G401.6 (cell line): ENCODE results near the gene MRPL46.

Source experiments
- FAIRE-seq: peaks from 2 replicates; lab custom pipeline; 2012; peaks lifted over from hg19 to GRCh38; lab: Jason Lieb, UNC

The MRPL46 gene

DNA sequence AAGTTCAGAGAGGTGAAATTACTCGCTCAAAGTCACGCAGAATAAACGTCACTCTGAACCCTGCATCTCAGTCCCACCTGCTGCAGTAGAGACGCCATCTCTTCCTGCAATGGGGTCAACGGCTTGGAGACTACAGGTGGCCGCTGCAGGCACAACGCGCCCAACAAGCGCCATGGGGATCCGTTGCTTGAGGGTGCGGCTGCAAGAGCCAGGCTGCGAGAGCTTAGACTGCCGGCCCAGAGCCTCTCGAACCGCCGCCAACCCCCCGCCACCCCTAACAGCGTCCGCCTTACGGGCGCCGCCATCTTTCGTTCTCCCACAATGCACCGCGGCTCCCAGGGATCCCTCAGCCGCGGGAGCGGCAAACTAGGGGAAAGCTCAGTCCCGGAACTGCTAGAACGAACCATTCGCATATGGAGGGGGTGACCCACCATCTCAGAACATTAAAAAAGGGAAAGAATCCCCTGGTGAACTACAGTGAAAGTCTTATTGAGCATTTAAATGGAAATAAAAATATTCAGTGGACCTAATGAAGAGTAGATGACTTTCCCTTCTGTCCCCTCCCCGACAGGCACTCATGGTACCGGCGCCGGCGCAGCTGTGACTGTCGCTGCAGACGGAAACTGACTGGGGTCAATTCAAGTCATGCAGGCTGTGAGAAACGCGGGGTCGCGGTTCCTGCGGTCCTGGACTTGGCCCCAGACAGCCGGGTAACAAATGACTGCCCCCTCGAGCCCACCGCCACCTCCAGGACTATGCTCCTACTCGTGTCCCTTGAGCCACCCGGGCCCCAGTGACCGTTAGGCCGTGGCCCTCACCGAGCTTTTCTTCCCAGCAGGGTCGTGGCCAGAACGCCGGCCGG lies at the start of gene MRPL46, which contains the start of gene MRPS11:
Gene MRPL46, minus strand, starts transcription at position 316 of the 862 bp plus-strand sequence. Its CDS starts 11 bp downstream, at position 305.
Gene MRPS11, plus strand, starts transcription at position 636 of the 862 bp plus-strand sequence. Its CDS starts 10 bp downstream, at position 646.
- FAIRE-seq = no peak

DNA sequence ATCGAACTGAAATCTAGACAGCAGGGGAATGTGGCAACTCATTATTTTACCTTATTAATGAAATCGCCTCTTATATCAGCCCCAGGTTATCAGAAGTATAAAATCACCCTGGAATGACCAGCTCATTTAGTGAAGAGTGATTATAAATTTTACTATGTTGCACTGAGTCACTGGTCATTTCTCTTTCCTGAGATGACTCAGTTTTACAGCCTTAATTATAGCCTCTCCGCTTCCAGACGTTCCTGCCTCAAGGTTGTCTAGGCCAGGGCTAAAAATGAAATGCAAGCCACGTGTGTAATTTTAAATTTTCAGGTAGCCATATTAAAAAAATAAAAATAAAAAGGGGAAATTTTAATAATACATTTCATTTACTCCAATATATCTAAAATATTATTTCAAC lies 46.0 kb upstream of the MRPL46 start:
- no peak for FAIRE-seq

DNA sequence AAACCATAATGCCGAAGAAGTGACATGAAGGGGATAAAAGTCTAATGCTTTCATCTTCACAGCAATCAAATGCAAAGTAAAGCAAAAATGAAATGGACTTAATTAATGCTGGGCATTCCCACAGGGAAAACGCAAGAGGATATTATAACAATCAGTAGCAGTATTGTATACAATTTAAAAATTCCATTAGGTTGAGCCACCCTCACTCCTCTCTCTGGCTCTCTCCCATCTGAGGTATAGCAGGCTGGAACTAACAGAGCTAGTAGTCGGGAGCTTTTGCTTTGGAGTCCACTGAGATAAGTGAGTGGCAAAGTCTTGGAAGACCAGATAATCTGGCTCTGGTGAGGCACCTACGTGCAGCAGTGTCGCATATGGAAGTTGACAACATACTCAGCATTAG lies 45.4 kb upstream of the MRPL46 start:
- FAIRE-seq = no peak

DNA sequence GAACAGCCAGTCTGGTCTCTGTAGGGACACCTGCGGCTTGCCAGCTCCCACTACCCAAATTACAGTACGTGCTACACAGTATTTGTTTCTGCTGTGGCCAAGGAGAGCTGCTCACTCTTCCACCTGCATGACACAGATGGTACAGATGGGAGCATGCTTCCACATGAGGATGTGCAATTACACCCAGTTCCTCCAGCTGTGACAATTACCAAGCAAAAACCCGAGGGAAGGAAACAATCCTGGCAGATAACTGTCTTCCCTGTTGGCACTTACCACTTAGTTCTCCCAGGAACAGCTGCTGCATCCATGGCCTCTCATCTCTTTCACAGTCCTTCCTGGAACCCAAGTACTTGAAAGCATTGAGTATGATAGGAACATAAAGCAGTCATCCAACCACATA lies 44.9 kb upstream of the MRPL46 start:
- no peak for FAIRE-seq

DNA sequence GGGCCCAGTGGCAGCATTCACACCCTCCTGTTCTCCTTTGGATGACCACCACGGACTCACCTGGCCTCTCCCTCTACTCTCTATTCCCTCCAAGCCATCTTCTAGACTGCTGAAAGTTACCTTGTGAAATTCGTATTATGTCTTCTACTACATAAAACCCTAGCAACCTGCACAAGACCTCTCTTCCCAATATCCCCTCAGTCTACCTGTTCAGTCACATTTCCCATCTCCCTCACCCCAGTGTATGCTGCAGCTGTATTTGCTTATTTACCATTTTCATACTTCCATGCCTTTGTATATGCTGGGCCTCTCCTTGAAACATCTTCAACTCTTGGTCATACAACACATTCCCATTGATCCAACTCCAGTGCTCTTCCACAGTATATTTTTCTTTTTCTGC lies 44.0 kb upstream of the MRPL46 start:
- FAIRE-seq = no peak

DNA sequence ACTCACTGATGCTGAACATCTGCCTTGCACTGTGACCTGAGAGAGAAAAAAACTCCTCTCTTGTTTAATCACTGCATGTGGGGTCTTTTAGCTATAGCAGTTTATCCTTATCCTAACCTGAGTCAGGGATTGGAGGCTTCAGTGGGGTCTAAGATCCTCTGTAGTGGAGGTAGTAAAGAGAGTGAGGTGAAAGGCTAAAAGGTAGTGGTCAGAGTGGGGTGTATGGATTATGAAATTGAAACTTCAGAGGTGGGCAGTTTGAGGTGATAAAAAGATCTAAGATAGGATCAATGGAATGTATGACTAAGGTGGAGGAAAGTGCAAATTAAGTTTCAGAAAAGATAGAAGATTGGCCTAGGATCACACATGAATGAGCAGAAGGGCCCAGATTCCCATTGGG lies 42.8 kb upstream of the MRPL46 start:
- FAIRE-seq = no peak

DNA sequence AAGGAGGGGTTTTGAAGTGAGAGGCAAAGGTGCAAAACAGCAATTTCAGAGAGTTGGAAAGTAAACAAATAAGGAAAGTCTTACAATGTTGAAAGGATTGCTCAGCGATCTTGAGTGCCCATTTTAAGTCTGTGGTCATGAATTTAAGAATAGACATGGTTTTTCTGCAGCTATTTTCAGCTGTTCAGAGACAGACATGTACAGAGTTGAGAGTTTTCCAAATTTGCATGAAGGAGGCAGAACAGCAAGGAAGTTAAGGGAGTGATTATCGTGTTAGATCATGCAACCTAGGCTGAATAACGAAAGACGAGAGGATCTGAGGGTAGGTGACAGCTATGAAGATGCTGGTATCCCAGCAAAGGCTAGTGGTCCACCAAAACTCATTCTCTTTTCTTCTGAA lies 42.1 kb upstream of the MRPL46 start:
- FAIRE-seq = no peak

DNA sequence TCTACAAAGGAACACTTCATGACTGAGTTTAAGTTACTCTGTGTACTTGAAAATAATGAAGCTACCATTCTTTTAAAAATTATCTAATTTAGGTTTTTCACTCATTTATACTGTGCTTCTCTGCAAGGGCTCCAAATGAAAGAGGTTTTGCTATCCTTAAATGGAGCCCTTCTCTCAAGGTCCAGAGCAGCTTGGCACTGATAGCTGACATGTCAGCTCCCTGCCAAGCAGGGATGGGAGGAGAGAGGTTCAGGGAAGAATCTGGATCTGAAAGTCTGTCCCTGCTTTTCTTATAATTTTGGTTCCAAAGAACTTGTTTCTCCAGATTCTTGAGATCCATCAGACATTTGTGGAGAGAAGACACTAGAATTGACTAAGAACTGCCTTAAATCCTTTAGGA lies 39.4 kb upstream of the MRPL46 start:
- no peak for FAIRE-seq

DNA sequence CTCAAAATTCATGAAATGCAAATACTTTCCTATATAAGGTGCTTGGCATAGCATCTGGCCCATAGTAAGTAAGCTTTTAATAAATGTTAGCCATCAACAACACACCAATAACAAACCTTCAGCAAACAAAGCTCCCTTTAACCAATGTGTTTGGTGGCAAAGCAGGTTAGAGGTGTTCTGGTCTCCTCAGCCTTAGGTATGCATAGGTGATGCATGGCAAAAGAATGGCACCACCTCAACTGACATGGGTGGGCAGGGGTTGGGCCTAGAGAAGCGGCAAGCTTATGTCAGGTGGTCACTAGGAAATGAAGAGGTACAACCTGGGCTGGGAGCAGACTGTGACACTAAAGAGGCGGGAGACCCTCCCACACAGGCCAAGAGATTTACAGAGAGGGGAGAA lies 38.5 kb upstream of the MRPL46 start:
- FAIRE-seq = no peak

DNA sequence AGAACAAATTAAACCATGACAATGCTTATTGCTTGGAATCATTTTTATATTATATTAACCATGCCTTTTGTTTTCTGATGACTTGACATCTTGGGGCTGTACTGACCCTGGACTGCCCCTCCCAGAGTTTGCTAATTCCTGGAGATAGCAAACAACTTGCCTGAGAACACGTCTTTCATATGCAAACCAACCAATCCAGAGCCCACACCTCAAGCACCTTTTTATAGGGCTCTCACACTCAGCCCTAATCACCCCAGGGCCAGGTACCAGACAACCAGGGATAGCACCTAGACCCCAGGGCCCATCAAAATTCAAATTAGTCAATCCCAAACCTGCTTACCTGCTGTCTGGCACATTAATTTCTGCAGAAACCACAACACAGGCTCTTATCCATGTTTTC lies 37.3 kb upstream of the MRPL46 start:
- FAIRE-seq = no peak

DNA sequence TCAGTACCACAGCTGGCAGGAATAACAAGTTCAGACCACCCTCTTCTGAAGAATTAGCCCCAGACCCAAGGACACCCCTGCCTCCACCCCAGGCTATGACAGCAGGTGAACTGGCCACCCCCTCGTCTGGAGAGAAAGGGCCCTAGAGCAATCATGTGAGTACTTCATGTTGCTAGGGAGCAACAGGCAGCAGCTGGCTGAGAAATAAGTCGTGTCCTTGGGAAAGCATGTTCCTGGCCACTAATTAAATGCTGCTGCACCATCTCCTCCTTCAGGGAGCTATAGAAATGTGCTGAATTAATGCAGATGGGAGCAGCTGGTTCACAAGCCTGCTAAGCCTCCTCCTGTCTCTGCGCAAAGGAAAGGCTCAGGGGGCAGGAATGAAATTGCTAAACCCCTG lies 31.8 kb upstream of the MRPL46 start:
- FAIRE-seq = no peak

DNA sequence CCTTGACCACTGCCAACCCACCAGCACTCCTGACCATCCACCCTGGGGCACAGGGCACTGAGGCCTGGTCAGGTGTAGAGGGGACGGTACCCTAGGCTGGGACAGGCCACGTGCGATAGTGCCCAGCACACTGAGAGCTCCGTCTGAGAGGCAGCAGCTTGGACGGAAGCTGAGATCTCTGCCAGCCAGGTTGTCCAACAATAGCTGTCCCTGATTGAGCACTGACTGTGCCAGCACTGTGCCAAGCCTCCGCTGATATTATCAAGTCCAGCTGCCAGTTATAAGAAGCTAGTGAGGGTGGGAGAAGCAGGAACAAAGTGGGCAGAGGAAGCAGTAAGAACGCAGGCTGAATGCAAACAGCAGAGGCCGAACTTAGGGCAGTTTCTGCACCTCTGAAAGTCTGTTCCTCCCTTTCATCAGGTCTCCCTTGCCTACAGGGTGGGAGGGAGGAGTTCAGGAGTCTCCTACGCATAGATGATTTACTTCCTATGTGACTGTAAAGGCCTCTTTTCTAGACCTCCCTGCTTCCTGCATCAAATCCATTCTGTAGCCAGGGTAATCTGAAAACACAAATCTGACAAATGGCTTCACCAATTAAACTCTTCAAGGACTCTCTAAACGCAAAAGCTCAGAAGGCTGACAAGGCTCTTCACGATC lies 30.0 kb upstream of the MRPL46 start:
- FAIRE-seq = no peak

DNA sequence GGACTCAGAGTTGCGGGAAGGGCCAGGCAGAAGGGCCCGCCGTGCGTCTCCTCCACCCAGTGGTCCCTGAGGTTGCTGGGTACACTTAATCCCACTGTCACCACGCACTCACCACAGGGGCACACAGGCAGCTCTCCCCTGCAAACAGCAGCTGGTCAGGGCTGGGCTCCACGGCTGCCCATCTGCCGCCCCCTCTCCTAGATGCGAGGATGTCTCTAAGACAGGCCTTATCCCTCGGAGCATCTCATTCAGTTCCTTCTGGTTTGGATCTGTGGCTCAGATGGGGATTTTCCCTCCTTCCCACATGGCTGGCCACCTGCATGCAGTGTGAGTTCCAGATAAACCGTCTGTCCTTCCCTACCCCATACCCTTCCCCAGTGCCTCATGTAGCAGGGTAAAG lies 26.7 kb upstream of the MRPL46 start:
- FAIRE-seq = no peak

DNA sequence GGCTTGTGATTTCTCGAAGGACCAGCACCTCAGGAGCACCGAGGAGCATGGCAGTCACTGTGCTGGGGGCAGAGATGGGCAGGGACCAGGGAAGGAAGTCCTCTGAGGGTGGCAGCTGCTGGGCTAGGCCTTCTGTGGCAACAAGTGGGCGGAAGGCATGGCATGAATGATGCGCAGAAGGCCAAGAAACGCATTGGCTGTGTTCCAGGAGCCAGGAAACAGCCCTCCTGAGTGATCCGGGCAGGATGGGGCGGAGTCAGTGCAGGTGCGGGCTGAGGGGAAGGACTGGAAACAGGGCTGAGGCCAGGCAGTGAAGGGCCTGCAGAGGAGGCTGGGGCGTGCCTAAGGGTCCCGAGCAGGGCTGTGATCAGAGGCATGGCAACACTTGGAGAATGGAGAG lies 24.0 kb upstream of the MRPL46 start:
- FAIRE-seq = no peak

DNA sequence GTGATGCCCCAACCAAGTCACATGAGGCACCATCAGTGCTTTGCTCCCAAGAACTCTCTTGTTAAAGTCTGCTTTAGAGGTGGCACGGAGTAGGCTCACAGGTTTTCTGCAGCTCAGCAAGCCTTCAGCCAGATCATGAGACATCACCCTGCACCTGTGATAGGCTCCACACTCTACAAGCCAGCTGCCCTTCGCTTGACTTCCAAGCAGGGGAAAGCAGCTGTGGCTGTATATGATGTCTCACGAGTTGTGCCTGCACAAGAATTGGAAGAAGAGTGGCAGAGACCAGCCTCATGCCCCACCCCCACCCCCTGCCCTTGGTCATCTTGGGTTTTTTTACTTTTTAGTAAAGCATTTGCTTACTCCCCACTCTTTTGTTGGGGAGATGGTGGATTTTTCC lies 22.8 kb upstream of the MRPL46 start:
- FAIRE-seq = no peak

DNA sequence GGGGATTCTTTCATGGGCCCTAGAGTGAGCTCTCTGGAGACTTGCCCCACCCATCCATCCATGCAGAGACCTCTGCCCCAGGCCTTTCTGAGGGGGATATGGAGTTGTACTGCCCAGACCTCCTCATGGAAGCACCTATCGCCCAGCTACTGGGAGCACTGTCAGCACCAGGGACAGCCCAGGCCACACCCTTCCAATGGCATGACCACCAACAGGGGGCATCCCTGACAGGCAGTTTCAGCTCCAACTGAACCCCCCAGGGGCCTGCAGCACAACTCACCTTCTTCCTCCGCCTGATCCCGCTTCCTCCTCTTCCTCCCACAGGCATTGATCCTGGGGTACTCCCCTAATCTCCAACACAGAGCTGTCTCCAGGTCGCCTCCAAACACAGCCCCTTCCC lies 22.1 kb upstream of the MRPL46 start:
- FAIRE-seq = no peak

DNA sequence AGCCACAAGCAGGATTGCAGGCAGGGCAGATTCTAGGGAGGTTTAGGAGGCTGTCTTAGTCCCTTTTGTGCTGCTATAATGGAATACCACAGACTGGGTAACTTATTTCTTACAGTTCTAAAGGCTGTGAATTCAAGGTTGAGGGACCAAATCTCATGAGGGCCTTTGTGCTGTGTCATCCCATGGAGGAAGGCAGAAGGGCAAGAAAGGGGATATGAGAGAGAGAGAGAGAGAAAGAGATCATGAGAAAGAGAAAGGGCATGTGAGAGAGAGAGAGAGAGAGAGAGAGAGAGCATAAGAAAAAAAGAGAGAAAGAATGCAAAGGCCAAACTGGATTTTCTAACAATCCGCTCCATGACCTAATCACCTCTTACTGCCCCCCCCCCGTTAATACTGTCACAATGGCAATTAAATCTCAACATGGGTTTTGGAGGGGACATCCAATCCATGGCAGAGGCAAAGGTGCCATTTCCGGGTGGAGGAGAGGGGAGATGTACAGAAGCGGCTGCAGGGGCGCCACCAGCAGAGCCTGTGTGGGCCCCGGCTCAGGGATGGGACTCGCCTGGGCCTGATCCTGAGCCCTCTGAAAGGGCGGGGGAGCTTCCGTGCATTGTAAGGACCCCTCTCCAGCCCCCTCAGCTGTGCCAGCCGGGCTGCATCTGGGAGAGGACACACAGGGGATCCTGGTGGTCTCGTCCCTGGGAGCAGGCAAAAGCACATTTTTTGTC lies 20.8 kb upstream of the MRPL46 start:
- no peak for FAIRE-seq

DNA sequence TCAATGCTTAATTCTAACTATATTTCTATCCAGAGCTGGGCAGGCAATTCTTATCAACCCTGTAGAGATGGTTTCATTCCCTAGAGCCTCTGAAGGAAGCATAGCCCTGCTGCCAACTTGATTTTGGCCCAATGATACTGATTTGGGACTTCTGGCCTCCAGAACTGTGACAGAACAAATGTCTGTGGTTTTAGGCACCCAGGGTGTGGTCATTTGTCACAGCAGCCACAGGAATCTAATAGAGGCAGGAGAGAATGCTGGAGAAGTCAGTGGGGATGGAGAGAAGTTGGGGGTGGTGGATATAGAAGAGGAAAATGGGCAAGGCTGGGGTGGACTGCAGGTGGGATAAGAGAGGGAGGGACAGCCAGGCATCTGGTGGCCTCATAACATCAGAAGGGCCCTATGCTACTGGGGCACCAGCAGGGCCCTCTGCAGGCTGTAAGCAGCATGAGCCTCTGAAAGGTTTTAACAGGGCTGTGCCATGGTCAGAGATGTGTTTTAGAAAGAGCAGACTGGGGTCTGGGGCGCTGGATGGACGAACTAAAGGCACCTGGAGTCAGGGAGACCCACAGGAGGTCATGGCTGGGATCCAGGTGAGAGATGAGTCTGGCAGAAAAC lies 20.1 kb upstream of the MRPL46 start:
- no peak for FAIRE-seq

DNA sequence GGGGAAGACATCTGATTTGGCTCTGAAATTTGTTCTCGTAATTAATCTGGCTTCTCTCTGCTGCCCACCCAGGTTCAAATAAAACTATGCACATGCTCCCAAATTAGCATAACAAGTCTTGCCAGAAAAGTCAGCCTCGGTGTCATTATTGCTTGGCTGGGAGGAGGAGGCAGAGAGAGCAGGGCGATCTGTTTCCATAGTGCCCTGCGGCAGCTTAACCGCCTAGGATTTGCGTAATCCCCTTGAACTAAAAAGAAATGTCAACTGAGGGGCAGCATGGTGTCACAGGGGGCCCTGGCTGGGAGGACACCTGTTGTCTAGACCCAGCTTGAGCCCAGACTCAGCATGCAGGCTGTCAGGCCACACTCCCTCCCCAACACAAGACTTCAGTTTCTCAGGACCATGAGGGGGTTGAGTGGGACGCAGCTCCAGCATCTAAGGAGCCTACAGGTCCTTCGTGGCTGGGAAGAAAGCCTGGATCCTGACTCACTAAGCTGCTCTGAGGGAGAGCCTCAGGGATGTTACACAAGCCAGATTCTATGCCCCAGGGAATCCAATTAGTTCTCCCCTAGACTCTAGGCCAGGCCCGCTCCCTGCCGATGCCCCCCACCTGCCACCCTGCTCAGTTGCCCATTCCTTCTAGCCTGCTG lies 17.6 kb upstream of the MRPL46 start:
- FAIRE-seq = no peak

DNA sequence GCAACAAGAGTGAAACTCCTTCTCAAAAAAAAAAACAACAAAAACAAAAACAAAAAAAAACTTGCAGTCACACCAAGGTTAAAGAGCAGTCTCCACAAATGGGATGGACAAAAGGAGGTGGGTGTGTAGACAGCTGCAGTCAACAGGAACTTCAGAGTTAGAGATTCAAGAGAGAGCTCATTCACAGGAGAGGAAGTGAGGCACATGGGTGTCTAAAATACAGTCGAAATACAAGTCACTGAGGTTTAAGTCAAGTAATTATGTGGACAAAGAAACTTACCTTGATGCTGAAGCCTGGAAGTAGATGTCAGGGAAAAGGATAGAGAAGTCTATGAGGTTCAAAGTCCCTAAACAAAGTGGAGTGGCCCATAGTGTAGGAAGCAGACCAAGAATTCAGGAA lies 15.1 kb upstream of the MRPL46 start:
- FAIRE-seq = no peak

DNA sequence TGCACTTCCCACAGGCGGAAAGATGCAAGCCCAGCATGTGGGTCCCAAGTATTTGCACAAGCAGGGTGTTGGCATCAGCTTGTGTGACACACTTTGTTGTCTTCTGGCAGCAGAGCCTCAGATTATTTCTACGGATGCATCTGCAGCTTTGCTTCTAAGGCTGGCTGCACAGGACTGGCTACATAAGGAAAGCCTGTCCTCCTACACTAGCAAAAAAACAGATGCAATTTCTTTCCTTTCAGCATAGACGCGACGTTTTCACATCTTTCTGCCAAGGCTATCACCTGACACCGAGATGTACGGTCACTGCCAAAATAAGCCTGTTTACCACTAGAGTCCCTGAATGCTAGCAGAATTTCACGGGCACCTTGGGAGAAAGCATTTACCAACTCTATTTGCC lies 13.8 kb upstream of the MRPL46 start:
- FAIRE-seq = no peak

DNA sequence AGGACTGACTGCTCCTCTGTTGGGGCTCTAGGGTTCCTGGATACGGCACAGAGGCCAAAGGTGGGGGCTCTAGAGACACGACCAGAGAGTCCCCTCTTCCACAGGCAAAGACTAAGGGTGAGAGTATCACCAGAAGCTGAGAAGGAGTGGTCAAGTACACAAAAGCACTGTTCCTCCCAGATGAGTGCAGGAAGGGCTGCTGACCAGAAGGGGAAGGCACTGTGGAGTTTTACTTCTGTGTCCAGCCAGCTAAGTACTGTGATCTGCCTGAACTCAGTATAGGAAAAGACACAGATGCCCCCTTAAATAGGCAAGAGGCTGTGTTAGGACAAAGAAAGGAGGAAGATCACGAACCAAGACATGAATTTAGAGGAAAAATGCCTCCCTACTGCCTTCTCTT lies 12.0 kb upstream of the MRPL46 start:
- no peak for FAIRE-seq
